HepG2 (cell line): Measurements from ENCODE around the gene BCL2L1. TPM values are rescaled to one million over a fixed set of nuclear protein-coding genes. Genes with fewer than 3 reads are reported as not detected.

Experiments used
- HNRNPH1 ChIP-seq: fragments of 200-400 bp; formaldehyde crosslinking; optimal IDR thresholded peaks from 2 replicates; pipeline ENCODE3; 2017; ENCODE audit warnings: mild to moderate bottlenecking, low read depth, low read length
- SNAPC4 ChIP-seq: sonication (generic); formaldehyde crosslinking; IDR thresholded peaks from 2 replicates; pipeline ENCODE4 v1.4.0; 2020; ENCODE audit warnings: mild to moderate bottlenecking, missing genetic modification reagents
- TGIF2 ChIP-seq: IDR thresholded peaks from 2 replicates; pipeline ENCODE4 v1.6.1; 2016; ENCODE audit warnings: control low read depth, missing compliant biosample characterization
- ZNF274 ChIP-seq: sonication (generic); formaldehyde crosslinking; IDR thresholded peaks from 2 replicates; pipeline ENCODE4 v1.5.1; 2020; ENCODE audit warnings: mild to moderate bottlenecking, missing genetic modification reagents
- polyA plus RNA-seq, 8 experiments: library from polyadenylated mRNA; depleted of rRNA in 3 of 8; stranded (reverse) in 7 of 8; unstranded in 1 of 8; fragments of >200 nt; fragmentation: Illumina TruSeq in 4 of 8; extraction: Trizol in 4 of 8; gene quantifications; 2 replicates each; pipeline versions ENCODE4 v1.2.1 to v1.2.3, GENCODE V29; 2011 to 2016; ENCODE audit warnings: low read depth in 4 of 8, missing spikeins in 1 of 8, mixed read lengths in 1 of 8; ENCODE audit not compliant: insufficient read depth in 1 of 8
- total RNA-seq, 5 experiments: library from RNA; depleted of rRNA; stranded (reverse); fragments of >200 nt; fragmentation: Illumina TruSeq; extraction: Trizol; gene quantifications; 2 replicates each; pipeline ENCODE4 v1.2.3, GENCODE V29; 2016; ENCODE audit warnings: low read depth in 1 of 5
- TF ChIP-seq, protein P1 (sequence below): sonication (generic); formaldehyde crosslinking; IDR thresholded peaks from 2 replicates; pipeline ENCODE4 v1.4.0; 2020; ENCODE audit warnings: missing genetic modification reagents, borderline replicate concordance
- TF ChIP-seq, protein P2 (sequence below): sonication (generic); formaldehyde crosslinking; IDR thresholded peaks from 2 replicates; pipeline ENCODE4 v1.4.0; 2020; ENCODE audit warnings: missing genetic modification reagents
- TF ChIP-seq, protein P3 (sequence below): sonication (generic); formaldehyde crosslinking; IDR thresholded peaks from 2 replicates; pipeline ENCODE4 v1.4.0; 2020; ENCODE audit warnings: missing genetic modification reagents, mild to moderate bottlenecking, borderline replicate concordance
- TF ChIP-seq, protein P4 (sequence below): IDR thresholded peaks from 2 replicates; pipeline ENCODE4 v1.6.1; 2016; ENCODE audit warnings: mild to moderate bottlenecking, missing biosample characterization, missing genetic modification reagents
- TF ChIP-seq, protein P5 (sequence below): sonication (generic); formaldehyde crosslinking; IDR thresholded peaks from 2 replicates; pipeline ENCODE4; 2020; ENCODE audit warnings: missing genetic modification reagents, mild to moderate bottlenecking, borderline replicate concordance

BCL2L1 gene
- total and polyA plus RNA-seq, 2 of the 13 experiments (the other 11 are each of a cell fraction or from before 2014, with no cell fraction given) = 164 to 258 TPM

GRCh38 chr20:31719644-31720485, 2.8 kb downstream of the BCL2L1 start (continued):
- peak; percentile 80 for TF ChIP-seq HNRNPH1
- TF ChIP-seq, protein P1, sequence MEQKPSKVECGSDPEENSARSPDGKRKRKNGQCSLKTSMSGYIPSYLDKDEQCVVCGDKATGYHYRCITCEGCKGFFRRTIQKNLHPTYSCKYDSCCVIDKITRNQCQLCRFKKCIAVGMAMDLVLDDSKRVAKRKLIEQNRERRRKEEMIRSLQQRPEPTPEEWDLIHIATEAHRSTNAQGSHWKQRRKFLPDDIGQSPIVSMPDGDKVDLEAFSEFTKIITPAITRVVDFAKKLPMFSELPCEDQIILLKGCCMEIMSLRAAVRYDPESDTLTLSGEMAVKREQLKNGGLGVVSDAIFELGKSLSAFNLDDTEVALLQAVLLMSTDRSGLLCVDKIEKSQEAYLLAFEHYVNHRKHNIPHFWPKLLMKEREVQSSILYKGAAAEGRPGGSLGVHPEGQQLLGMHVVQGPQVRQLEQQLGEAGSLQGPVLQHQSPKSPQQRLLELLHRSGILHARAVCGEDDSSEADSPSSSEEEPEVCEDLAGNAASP (CRISPR knock-in tag) = peak; percentile 100
- TF ChIP-seq, protein P2, sequence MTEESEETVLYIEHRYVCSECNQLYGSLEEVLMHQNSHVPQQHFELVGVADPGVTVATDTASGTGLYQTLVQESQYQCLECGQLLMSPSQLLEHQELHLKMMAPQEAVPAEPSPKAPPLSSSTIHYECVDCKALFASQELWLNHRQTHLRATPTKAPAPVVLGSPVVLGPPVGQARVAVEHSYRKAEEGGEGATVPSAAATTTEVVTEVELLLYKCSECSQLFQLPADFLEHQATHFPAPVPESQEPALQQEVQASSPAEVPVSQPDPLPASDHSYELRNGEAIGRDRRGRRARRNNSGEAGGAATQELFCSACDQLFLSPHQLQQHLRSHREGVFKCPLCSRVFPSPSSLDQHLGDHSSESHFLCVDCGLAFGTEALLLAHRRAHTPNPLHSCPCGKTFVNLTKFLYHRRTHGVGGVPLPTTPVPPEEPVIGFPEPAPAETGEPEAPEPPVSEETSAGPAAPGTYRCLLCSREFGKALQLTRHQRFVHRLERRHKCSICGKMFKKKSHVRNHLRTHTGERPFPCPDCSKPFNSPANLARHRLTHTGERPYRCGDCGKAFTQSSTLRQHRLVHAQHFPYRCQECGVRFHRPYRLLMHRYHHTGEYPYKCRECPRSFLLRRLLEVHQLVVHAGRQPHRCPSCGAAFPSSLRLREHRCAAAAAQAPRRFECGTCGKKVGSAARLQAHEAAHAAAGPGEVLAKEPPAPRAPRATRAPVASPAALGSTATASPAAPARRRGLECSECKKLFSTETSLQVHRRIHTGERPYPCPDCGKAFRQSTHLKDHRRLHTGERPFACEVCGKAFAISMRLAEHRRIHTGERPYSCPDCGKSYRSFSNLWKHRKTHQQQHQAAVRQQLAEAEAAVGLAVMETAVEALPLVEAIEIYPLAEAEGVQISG (CRISPR knock-in tag) = peak; percentile 76
- peak; percentile 61; the same call in 1 of the 2 replicates for TF ChIP-seq TGIF2
- TF ChIP-seq, protein P3, sequence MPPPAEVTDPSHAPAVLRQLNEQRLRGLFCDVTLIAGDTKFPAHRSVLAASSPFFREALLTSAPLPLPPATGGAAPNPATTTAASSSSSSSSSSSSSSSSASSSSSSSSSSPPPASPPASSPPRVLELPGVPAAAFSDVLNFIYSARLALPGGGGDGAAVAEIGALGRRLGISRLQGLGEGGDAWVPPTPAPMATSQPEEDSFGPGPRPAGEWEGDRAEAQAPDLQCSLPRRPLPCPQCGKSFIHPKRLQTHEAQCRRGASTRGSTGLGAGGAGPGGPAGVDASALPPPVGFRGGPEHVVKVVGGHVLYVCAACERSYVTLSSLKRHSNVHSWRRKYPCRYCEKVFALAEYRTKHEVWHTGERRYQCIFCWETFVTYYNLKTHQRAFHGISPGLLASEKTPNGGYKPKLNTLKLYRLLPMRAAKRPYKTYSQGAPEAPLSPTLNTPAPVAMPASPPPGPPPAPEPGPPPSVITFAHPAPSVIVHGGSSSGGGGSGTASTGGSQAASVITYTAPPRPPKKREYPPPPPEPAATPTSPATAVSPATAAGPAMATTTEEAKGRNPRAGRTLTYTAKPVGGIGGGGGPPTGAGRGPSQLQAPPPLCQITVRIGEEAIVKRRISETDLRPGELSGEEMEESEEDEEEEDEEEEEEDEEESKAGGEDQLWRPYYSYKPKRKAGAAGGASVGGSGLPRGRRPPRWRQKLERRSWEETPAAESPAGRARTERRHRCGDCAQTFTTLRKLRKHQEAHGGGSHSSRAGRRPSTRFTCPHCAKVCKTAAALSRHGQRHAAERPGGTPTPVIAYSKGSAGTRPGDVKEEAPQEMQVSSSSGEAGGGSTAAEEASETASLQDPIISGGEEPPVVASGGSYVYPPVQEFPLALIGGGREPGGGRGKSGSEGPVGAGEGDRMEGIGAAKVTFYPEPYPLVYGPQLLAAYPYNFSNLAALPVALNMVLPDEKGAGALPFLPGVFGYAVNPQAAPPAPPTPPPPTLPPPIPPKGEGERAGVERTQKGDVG (CRISPR knock-in tag) = no peak
- TF ChIP-seq ZNF274 = no peak
- TF ChIP-seq, protein P4, sequence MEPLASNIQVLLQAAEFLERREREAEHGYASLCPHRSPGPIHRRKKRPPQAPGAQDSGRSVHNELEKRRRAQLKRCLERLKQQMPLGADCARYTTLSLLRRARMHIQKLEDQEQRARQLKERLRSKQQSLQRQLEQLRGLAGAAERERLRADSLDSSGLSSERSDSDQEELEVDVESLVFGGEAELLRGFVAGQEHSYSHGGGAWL = no peak; the same call in 1 of the 2 replicates
- TF ChIP-seq, protein P5, sequence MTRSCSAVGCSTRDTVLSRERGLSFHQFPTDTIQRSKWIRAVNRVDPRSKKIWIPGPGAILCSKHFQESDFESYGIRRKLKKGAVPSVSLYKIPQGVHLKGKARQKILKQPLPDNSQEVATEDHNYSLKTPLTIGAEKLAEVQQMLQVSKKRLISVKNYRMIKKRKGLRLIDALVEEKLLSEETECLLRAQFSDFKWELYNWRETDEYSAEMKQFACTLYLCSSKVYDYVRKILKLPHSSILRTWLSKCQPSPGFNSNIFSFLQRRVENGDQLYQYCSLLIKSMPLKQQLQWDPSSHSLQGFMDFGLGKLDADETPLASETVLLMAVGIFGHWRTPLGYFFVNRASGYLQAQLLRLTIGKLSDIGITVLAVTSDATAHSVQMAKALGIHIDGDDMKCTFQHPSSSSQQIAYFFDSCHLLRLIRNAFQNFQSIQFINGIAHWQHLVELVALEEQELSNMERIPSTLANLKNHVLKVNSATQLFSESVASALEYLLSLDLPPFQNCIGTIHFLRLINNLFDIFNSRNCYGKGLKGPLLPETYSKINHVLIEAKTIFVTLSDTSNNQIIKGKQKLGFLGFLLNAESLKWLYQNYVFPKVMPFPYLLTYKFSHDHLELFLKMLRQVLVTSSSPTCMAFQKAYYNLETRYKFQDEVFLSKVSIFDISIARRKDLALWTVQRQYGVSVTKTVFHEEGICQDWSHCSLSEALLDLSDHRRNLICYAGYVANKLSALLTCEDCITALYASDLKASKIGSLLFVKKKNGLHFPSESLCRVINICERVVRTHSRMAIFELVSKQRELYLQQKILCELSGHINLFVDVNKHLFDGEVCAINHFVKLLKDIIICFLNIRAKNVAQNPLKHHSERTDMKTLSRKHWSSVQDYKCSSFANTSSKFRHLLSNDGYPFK (CRISPR knock-in tag) = no peak
- TF ChIP-seq SNAPC4 (CRISPR knock-in tag) = peak; percentile 39; the same call in 1 of the 2 replicates
